Measurements from ENCODE around the gene KSR1. TPM values are rescaled to one million over a fixed set of nuclear protein-coding genes. Genes with fewer than 3 reads are reported as not detected.

The KSR1 gene
- total and polyA plus RNA-seq, 2 of the 8 experiments (the other 6 are each of a cell fraction or from before 2014, with no cell fraction given) = 14.1 to 34.7 TPM

- TF ChIP-seq USF2 (IDR thresholded peaks at IDR 0.05; ENCODE audit: low read length) = no peak
- no peak for TF ChIP-seq ATF2 (IDR thresholded peaks at IDR 0.05; ENCODE audit: low read length)
- TF ChIP-seq BACH1 (IDR thresholded peaks at IDR 0.05; ENCODE audit: low read length) = no peak
- TF ChIP-seq EP300 (IDR thresholded peaks at IDR 0.05; ENCODE audit: borderline replicate concordance in 1 of 2, low read depth in 2 of 2, low read length in 2 of 2) = no peak
- TF ChIP-seq JUND (IDR thresholded peaks at IDR 0.05; ENCODE audit: low read length) = no peak
Observed at GRCh38 chr17:27571563-27572352, 115.5 kb downstream of the KSR1 start (continued).

Data from H1 (cell line).